ENCODE data around the gene ODC1. TPM values are rescaled to one million over a fixed set of nuclear protein-coding genes. Genes with fewer than 3 reads are reported as not detected.

Gene ODC1
- total and polyA plus RNA-seq, 10 donors, result 28.9 to 84.3 (median 63.4) TPM

DNA sequence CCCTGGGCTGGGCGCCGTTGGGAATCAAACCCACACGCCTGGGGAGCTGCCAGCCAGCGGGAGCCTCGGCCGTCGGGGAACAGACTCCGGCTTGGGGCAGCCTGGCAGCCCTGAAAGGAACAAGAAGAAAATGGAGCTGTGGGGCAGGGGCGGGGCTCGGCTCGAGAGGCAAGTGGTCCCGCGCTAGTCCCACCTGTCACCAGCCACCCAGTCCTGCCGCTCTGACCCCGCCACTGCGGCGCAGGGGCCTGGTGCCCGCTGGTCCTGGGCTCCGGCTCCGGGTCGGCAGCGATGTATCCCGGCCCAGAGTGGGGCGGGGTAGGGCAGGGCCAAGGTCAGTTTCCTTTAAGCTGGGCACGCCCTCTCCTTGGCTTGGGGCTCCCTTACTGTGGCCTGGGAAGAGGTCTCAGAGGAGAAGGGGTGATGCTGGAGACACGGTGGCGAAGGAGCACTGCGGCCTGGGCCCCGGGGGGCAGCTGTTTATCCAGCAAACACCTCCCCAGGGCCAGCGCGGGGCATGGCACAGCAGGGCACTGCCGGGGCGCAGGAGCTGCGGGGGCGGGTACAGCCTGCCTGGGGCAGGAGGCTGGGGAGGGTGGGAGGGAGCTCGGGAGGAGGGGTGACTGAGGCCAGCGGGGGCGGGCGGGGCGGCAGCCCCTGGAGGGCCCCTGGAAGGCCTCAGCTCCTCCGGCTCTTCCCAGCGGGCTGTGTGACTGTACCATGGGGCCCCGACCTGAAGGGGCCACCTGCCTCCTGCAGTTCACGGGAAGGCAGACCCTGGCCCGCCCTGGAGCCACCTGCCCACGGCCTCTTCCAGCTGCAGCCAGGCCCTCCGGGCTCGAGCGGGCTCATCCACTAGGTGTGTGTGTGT lies 15.6 kb downstream of the ODC1 start:
- H3K27ac ChIP-seq, result peak overlapping the region in 4 of 8 donors; percentile 51 to 83 (median 64)
- TF ChIP-seq POLR2A (IDR thresholded peaks at IDR 0.05) (no peak), POLR2AphosphoS5 (IDR thresholded peaks at IDR 0.05) (peak in 2 of 3 donors; percentile 33 to 66)
- TF ChIP-seq, protein P1, sequence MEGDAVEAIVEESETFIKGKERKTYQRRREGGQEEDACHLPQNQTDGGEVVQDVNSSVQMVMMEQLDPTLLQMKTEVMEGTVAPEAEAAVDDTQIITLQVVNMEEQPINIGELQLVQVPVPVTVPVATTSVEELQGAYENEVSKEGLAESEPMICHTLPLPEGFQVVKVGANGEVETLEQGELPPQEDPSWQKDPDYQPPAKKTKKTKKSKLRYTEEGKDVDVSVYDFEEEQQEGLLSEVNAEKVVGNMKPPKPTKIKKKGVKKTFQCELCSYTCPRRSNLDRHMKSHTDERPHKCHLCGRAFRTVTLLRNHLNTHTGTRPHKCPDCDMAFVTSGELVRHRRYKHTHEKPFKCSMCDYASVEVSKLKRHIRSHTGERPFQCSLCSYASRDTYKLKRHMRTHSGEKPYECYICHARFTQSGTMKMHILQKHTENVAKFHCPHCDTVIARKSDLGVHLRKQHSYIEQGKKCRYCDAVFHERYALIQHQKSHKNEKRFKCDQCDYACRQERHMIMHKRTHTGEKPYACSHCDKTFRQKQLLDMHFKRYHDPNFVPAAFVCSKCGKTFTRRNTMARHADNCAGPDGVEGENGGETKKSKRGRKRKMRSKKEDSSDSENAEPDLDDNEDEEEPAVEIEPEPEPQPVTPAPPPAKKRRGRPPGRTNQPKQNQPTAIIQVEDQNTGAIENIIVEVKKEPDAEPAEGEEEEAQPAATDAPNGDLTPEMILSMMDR (IDR thresholded peaks at IDR 0.05 in 8 of 11, conservative IDR thresholded peaks at IDR 0.05 in 3 of 11), result no peak
- peaks cover 0 to 37% (median 29%) of the 10 kb centered on the region in 6 donors for H3K4me1 ChIP-seq
- H3K9me3 ChIP-seq, result no peaks in the 10 kb centered on the region
- H3K27me3 ChIP-seq (replicated peaks in 1 of 7), result peaks cover 0 to 20% (median 0%) of the 10 kb centered on the region in 7 donors
- intact Hi-C loops (cut with DNase I; ENCODE audit: low total_unique reads), result loop anchor here (5.0 kb wide), 1 partner anchor 305 kb away; no protein-coding TSS in a partner anchor
- 22 to 30% (median 26%) methylated on average over 20 to 49 of the region's 49 CpGs for WGBS, 5 donors
- DNase-seq, result peak; percentile 85
- H3K4me3 ChIP-seq, result peak overlapping the region in 6 of 8 donors; percentile 13 to 72 (median 32)
- peaks cover 0 to 13% (median 5%) of the 10 kb centered on the region in 6 donors for H3K36me3 ChIP-seq

DNA sequence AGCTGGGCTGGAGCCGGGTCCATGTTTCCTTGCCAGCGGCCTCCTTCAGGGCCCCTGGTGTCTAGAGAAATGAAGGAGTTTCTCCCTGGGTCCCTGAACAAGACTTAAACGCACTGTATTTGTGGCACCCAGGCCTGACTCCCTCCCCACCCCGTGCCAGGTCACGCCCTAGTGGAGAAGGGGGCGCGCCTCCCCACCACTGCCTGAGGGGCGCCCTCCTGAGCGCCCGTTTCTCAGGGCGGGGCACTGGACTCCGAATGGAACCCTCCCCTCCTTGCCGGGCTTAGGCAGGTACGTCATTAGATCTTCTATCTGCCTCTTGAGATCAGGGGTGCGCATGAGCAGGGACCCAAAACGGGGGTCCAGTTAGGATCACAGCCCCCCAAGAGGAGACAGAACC lies 16.3 kb downstream of the ODC1 start:
- WGBS, 5 donors, result 52 to 79% (median 73%) methylated on average over 4 to 16 of the region's 16 CpGs
- intact Hi-C loops (cut with DNase I; ENCODE audit: low total_unique reads), result loop anchor here (5.0 kb wide), 1 partner anchor 304 kb away; no protein-coding TSS in a partner anchor
- TF ChIP-seq, protein P1 (IDR thresholded peaks at IDR 0.05 in 8 of 11, conservative IDR thresholded peaks at IDR 0.05 in 3 of 11), result no peak
- TF ChIP-seq POLR2A (IDR thresholded peaks at IDR 0.05), result no peak
- no peak for TF ChIP-seq POLR2AphosphoS5 (IDR thresholded peaks at IDR 0.05)
- peaks cover under 1 to 21% (median 13%) of the 10 kb centered on the region in 6 donors for H3K36me3 ChIP-seq
- peak overlapping the region in 4 of 8 donors; percentile 51 to 83 (median 64) for H3K27ac ChIP-seq
- H3K4me1 ChIP-seq, result peaks cover 0 to 37% (median 29%) of the 10 kb centered on the region in 6 donors
- peaks cover 0 to 20% (median 0%) of the 10 kb centered on the region in 7 donors for H3K27me3 ChIP-seq (replicated peaks in 1 of 7)
- H3K4me3 ChIP-seq, result peak overlapping the region in 4 of 8 donors; percentile 22 to 72 (median 36)
- H3K9me3 ChIP-seq, result no peaks in the 10 kb centered on the region
- peak; percentile 69 for DNase-seq

DNA sequence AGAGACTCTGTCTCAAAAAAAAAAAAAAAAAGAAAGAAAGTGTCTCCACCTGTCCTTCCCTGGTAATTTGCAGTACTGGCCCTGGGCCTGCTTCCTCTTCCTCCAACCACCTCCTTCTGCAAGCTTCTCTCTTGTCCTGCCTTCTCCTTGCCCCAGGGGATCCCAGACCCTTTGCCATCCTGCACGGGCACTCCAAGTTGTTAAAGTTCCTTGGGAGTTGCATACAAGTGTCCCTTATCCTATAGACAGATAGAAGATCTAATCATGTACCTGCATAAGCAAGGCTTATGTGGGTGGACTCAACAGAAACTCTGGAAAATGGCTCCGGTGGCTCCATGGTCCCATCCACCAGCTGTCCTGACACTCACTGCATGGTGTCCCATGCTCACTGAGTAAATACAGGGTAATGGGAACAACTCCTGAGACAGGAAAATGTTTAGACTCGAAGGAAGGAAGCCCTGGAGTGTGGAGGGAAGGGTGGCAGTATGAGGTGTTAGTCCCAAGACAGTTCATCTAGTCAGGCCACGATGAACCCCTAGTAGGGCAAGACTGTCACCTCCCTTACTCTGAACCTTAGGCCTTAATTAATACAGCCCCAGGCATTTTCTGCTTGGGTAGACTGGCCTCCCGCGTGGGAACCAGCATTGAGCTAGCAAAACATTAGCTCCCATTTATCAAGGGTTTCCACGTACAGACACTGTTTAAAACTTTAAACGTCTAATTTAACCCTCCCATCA lies 17.1 kb downstream of the ODC1 start:
- intact Hi-C loops (cut with DNase I; ENCODE audit: low total_unique reads), result loop anchor here (5.0 kb wide), 1 partner anchor 304 kb away; no protein-coding TSS in a partner anchor
- peaks cover 3 to 28% (median 20%) of the 10 kb centered on the region in 6 donors for H3K36me3 ChIP-seq
- no peak for DNase-seq
- peaks cover 0 to 20% (median 0%) of the 10 kb centered on the region in 7 donors for H3K27me3 ChIP-seq (replicated peaks in 1 of 7)
- no peak overlapping the region for H3K27ac ChIP-seq
- 83 to 89% (median 84%) methylated on average over 8 of the region's 8 CpGs for WGBS, 5 donors
- H3K4me1 ChIP-seq, result peaks cover 0 to 37% (median 29%) of the 10 kb centered on the region in 6 donors
- TF ChIP-seq POLR2AphosphoS5 (IDR thresholded peaks at IDR 0.05), result no peak
- no peak for TF ChIP-seq POLR2A (IDR thresholded peaks at IDR 0.05)
- TF ChIP-seq, protein P1 (IDR thresholded peaks at IDR 0.05 in 8 of 11, conservative IDR thresholded peaks at IDR 0.05 in 3 of 11), result no peak
- H3K9me3 ChIP-seq, result no peaks in the 10 kb centered on the region
- peak overlapping the region in 1 of 8 donors; percentile 72 for H3K4me3 ChIP-seq

All from spleen (tissue), 11 donors.